IMR-90 (cell line): ENCODE measurements around the gene MYCBP2. TPM values are rescaled to one million over a fixed set of nuclear protein-coding genes. Genes with fewer than 3 reads are reported as not detected.

ENCODE experiments used
- ATAC-seq: fragments of 200-7000 bp; cut with Tn5 transposase; 2 replicates; pipeline ENCODE4 v1.9.1; 2020; ENCODE audit warnings: low read depth, mild to moderate bottlenecking, moderate library complexity
- BruUV-seq: library from RNA; stranded (reverse); fragments of 400-500 nt; replicated peaks from 2 replicates; lab custom pipeline; 2021; lab: Mats Ljungman, UMichigan
- CTCF ChIA-PET: fragments of 300-600 bp; formaldehyde crosslinking; extraction: SDS; loops from one replicate; lab custom pipeline; 2021; ENCODE audit warnings: antibody characterized with exemption; lab: Yijun Ruan, JAX
- POLR2A ChIA-PET: fragments of 300-600 bp; sonication (Branson Sonifier 250); formaldehyde crosslinking; loops from one replicate; lab custom pipeline; 2022; ENCODE audit warnings: antibody characterized with exemption; ENCODE audit not compliant: unreplicated experiment; lab: Charles Lee
- DNase-seq: peaks from one replicate; pipeline ENCODE4 v3.0.0; 2013
- H2AFZ ChIP-seq: replicated peaks from 2 replicates; pipeline ENCODE3; 2013; ENCODE audit warnings: low read length, mild to moderate bottlenecking; ENCODE audit not compliant: poor library complexity
- H2AK5ac ChIP-seq: 2 replicates; pipeline ENCODE4 v1.6.1; 2013; ENCODE audit warnings: low read depth, low read length, inconsistent platforms
- H2AK9ac ChIP-seq: replicated peaks from 2 replicates; pipeline ENCODE3; 2013; ENCODE audit warnings: mild to moderate bottlenecking, low read depth, low read length, moderate library complexity; ENCODE audit not compliant: poor library complexity
- H2BK120ac ChIP-seq: 2 replicates; pipeline ENCODE4 v1.6.1; 2013; ENCODE audit warnings: low read depth, low read length, inconsistent platforms
- H2BK15ac ChIP-seq: 3 replicates; pipeline ENCODE4 v1.6.1; 2013; ENCODE audit warnings: low read depth, low read length, inconsistent platforms
- H2BK20ac ChIP-seq: 2 replicates; pipeline ENCODE4 v1.6.1; 2013; ENCODE audit warnings: low read depth, mild to moderate bottlenecking, inconsistent platforms, low read length, moderate library complexity
- H2BK5ac ChIP-seq: 2 replicates; pipeline ENCODE4 v1.6.1; 2013; ENCODE audit warnings: mild to moderate bottlenecking, low read depth, low read length, inconsistent platforms; ENCODE audit not compliant: poor library complexity, severe bottlenecking
- H3K14ac ChIP-seq: replicated peaks from 2 replicates; pipeline ENCODE4 v1.6.1; 2013; ENCODE audit warnings: low read depth, low read length, inconsistent platforms
- H3K18ac ChIP-seq: 2 replicates; pipeline ENCODE4 v1.6.1; 2013; ENCODE audit warnings: low read depth, low read length, control low read depth
- H3K23ac ChIP-seq: 2 replicates; pipeline ENCODE4 v1.6.1; 2013; ENCODE audit warnings: low read depth, low read length, inconsistent platforms
- H3K27ac ChIP-seq: 2 replicates; pipeline ENCODE4 v1.5.1; 2013; ENCODE audit warnings: mild to moderate bottlenecking, control low read depth, low read length; ENCODE audit not compliant: insufficient read depth
- H3K27me3 ChIP-seq: 2 replicates; pipeline ENCODE4 v1.6.1; 2013; ENCODE audit warnings: low read length; ENCODE audit not compliant: control insufficient read depth, insufficient read depth
- H3K36me3 ChIP-seq: 2 replicates; pipeline ENCODE4 v1.6.1; 2013; ENCODE audit warnings: low read length, mixed read lengths; ENCODE audit not compliant: control insufficient read depth, insufficient read depth
- H3K4ac ChIP-seq: 2 replicates; pipeline ENCODE4 v1.6.1; 2013; ENCODE audit warnings: low read depth, low read length, inconsistent platforms
- H3K4me1 ChIP-seq: 2 replicates; pipeline ENCODE4 v1.6.1; 2013; ENCODE audit warnings: low read length, mixed read lengths; ENCODE audit not compliant: control insufficient read depth, insufficient read depth
- H3K4me2 ChIP-seq: 2 replicates; pipeline ENCODE4 v1.6.1; 2013; ENCODE audit warnings: low read depth, mild to moderate bottlenecking, control low read depth, low read length, moderate library complexity
- H3K4me3 ChIP-seq: 2 replicates; pipeline ENCODE4 v1.5.1; 2013; ENCODE audit warnings: low read depth, mild to moderate bottlenecking, control low read depth, low read length, moderate library complexity; ENCODE audit not compliant: insufficient read depth
- H3K56ac ChIP-seq: 2 replicates; pipeline ENCODE4 v1.6.1; 2013; ENCODE audit warnings: low read length, inconsistent platforms; ENCODE audit not compliant: insufficient read depth; ENCODE audit errors: extremely low read depth
- H3K79me1 ChIP-seq, 2 experiments: 2 replicates each; pipeline ENCODE4 v1.6.1; 2013; ENCODE audit warnings: low read length in 2 of 2, inconsistent platforms in 1 of 2, low read depth in 1 of 2
- H3K9ac ChIP-seq: 2 replicates; pipeline ENCODE4 v1.6.1; 2013; ENCODE audit warnings: low read depth, low read length, control low read depth
- H3K9me1 ChIP-seq: 2 replicates; pipeline ENCODE4 v1.6.1; 2013; ENCODE audit warnings: low read length, inconsistent platforms; ENCODE audit not compliant: insufficient read depth
- H3K9me3 ChIP-seq: 2 replicates; pipeline ENCODE4 v1.6.1; 2013; ENCODE audit warnings: low read length; ENCODE audit not compliant: control insufficient read depth, insufficient read depth
- H4K20me1 ChIP-seq: 2 replicates; pipeline ENCODE4 v1.6.1; 2013; ENCODE audit warnings: low read length, inconsistent platforms; ENCODE audit not compliant: insufficient read depth
- H4K5ac ChIP-seq: 2 replicates; pipeline ENCODE4 v1.6.1; 2013; ENCODE audit warnings: mild to moderate bottlenecking, low read depth, low read length, control low read depth
- H4K8ac ChIP-seq, 2 experiments: 2 replicates each; pipeline ENCODE4 v1.6.1; 2013; ENCODE audit warnings: low read depth in 2 of 2, low read length in 2 of 2, control low read depth in 1 of 2, inconsistent platforms in 1 of 2
- H4K91ac ChIP-seq: 2 replicates; pipeline ENCODE4 v1.6.1; 2013; ENCODE audit warnings: low read depth, low read length, inconsistent platforms; ENCODE audit not compliant: insufficient read depth
- BHLHE40 ChIP-seq: fragments of 150-350 bp; IDR thresholded peaks from 2 replicates; pipeline ENCODE4 v1.6.1; 2016; ENCODE audit warnings: mild to moderate bottlenecking, low read depth, low read length
- MAZ ChIP-seq: IDR thresholded peaks from 2 replicates; pipeline ENCODE4 v1.6.1; 2012; ENCODE audit warnings: low read depth, mild to moderate bottlenecking, low read length, improper control_type of control experiment, moderate library complexity, borderline replicate concordance
- POLR2A ChIP-seq: IDR thresholded peaks from 2 replicates; pipeline ENCODE4 v1.6.1; 2012; ENCODE audit warnings: mild to moderate bottlenecking, low read depth, low read length
- RCOR1 ChIP-seq: IDR thresholded peaks from 2 replicates; pipeline ENCODE4 v1.6.1; 2012; ENCODE audit warnings: mild to moderate bottlenecking, low read length, improper control_type of control experiment; ENCODE audit not compliant: insufficient replicate concordance
- USF2 ChIP-seq: fragments of 150-350 bp; IDR thresholded peaks from 2 replicates; pipeline ENCODE4 v1.6.1; 2017; ENCODE audit warnings: mild to moderate bottlenecking, antibody characterized with exemption, low read length, low read depth
- WGBS, 2 experiments: methylation state at CpG; one replicate each; pipeline versions ENCODE4 v1.1.5 to v1.1.7; 2013; ENCODE audit warnings: missing lambda C conversion rate in 2 of 2; ENCODE audit not compliant: insufficient read length in 1 of 2; ENCODE audit errors: extremely low coverage in 2 of 2; 5-methylcytosine and 5-hydroxymethylcytosine counted together
- dilution Hi-C: fragments of 300-500 bp; cut with HindIII; formaldehyde crosslinking; loops from one replicate; pipeline ENCODE4 v1.14.3; 2018; ENCODE audit warnings: low sequenced_read_pairs; ENCODE audit not compliant: unreplicated experiment
- in situ Hi-C: fragments of 300-500 bp; cut with MboI; formaldehyde crosslinking; loops from 3 replicates; pipeline ENCODE4 v1.14.3; 2019; ENCODE audit warnings: low sequenced_read_pairs, inconsistent platforms, mixed read lengths
- intact Hi-C: fragments of 100-400 bp; cut with micrococcal nuclease; formaldehyde crosslinking; loops from 2 replicates; pipeline ENCODE4 v1.10.0; 2022
- polyA plus RNA-seq, 3 experiments: library from polyadenylated mRNA; depleted of rRNA; stranded (reverse); fragments of >200 nt; gene quantifications; 2 replicates each; pipeline ENCODE4 v1.2.3, GENCODE V29; 2012; ENCODE audit warnings: low replicate concordance in 1 of 3
- total RNA-seq: library from RNA; depleted of rRNA; stranded (reverse); fragments of >200 nt; gene quantifications from 2 replicates; pipeline ENCODE4 v1.2.3, GENCODE V29; 2012

MYCBP2 gene
- total and polyA plus RNA-seq, 2 of the 4 experiments (the other 2 are of a cell fraction), result 20.1 to 43.2 TPM

- in situ Hi-C loops (no loop called here), dilution Hi-C loops (no loop called here), intact Hi-C loops (no loop called here)
- ChIA-PET CTCF (no interaction called here), POLR2A (no interaction called here)
- Histone ChIP-seq H3K4ac (no peak overlapping the region), H3K9ac (no peak overlapping the region), H2AK9ac (no peak overlapping the region), H3K4me1 (no peaks in the 10 kb centered on the region), H2BK120ac (no peak overlapping the region), H3K14ac (no peak overlapping the region), H3K9me1 (peaks cover 2% of the 10 kb centered on the region; the same call in 1 of the 2 replicates), H3K23ac (no peak overlapping the region), H2BK15ac (no peak overlapping the region), H3K79me1 (no peaks in the 10 kb centered on the region; a peak in 2 of 4 replicates), H4K91ac (no peak overlapping the region), H3K18ac (no peak overlapping the region), H3K36me3 (peaks cover 5% of the 10 kb centered on the region), H3K4me3 (no peak overlapping the region), H3K4me2 (no peak overlapping the region), H2AK5ac (no peak overlapping the region), H4K20me1 (no peaks in the 10 kb centered on the region), H4K5ac (no peak overlapping the region), H3K27me3 (no peaks in the 10 kb centered on the region), H3K27ac (no peak overlapping the region), H3K56ac (no peak overlapping the region), H2AFZ (no peak overlapping the region), H2BK5ac (no peak overlapping the region), H4K8ac (no peak overlapping the region), H3K9me3 (no peaks in the 10 kb centered on the region), H2BK20ac (no peak overlapping the region)
- TF ChIP-seq POLR2A, result no peak
- TF ChIP-seq MAZ, result no peak
- no peak for TF ChIP-seq BHLHE40
- TF ChIP-seq USF2, result no peak
- no peak for TF ChIP-seq RCOR1
- DNase-seq (no peak), ATAC-seq (no peak)
- BruUV-seq, result no TSS peak
- WGBS, 2 experiments, result no CpG with 5 or more reads among the region's 4 CpGs
Observed at GRCh38 chr13:77233159-77233558, 93.7 kb downstream of the MYCBP2 start.
